HEK293 (cell line): ENCODE results near the gene MCTP1.

Experiments
- CTCF ChIA-PET: fragments of 350-600 bp; formaldehyde crosslinking; extraction: SDS; loops from one replicate; lab custom pipeline; 2021; ENCODE audit warnings: antibody characterized with exemption; lab: Yijun Ruan, JAX
- POLR2A ChIA-PET: fragments of 300-600 bp; formaldehyde crosslinking; extraction: SDS; loops from one replicate; lab custom pipeline; 2020; ENCODE audit warnings: antibody characterized with exemption, inconsistent platforms; lab: Yijun Ruan, JAX
- H3K27ac ChIP-seq: fragments of 200-500 bp; sonication (Bioruptor generic); 2 replicates; pipeline ENCODE4 v1.5.1; 2014; ENCODE audit warnings: low read depth, low read length, control low read depth, inconsistent platforms; ENCODE audit errors: extremely low read depth
- H3K36me3 ChIP-seq, 2 experiments: fragments of 200-500 bp in 1 of 2; sonication (Bioruptor generic) in 1 of 2; 1 replicate in 1 of 2; 2 replicates in 1 of 2; pipeline ENCODE4 v1.5.1; 2014 to 2017; ENCODE audit warnings: inconsistent platforms in 2 of 2, low read length in 2 of 2; ENCODE audit not compliant: control insufficient read depth in 2 of 2, insufficient read depth in 1 of 2
- H3K4me1 ChIP-seq: fragments of 200-500 bp; sonication (Bioruptor generic); 2 replicates; pipeline ENCODE4 v1.5.1; 2014; ENCODE audit warnings: mild to moderate bottlenecking, low read length, inconsistent platforms; ENCODE audit not compliant: control insufficient read depth, insufficient read depth
- H3K4me3 ChIP-seq: 2 replicates; pipeline ENCODE4 v1.5.1; 2011; ENCODE audit warnings: low read depth, mild to moderate bottlenecking, control low read depth, low read length, moderate library complexity
- H3K9me3 ChIP-seq: fragments of 200-500 bp; sonication (Bioruptor generic); 2 replicates; pipeline ENCODE4 v1.5.1; 2014; ENCODE audit warnings: low read depth, low read length, inconsistent platforms; ENCODE audit not compliant: control insufficient read depth, insufficient read depth
- KLF10 ChIP-seq: fragments of 450-650 bp; IDR thresholded peaks from 2 replicates; pipeline ENCODE4 v1.5.1; 2018; ENCODE audit warnings: missing biosample characterization, mild to moderate bottlenecking, missing genetic modification characterization
- KLF16 ChIP-seq: fragments of 450-650 bp; formaldehyde crosslinking; IDR thresholded peaks from 2 replicates; pipeline ENCODE4 v1.5.1; 2017; ENCODE audit warnings: missing biosample characterization, missing genetic modification characterization
- PRDM1 ChIP-seq: fragments of 450-650 bp; formaldehyde crosslinking; IDR thresholded peaks from 2 replicates; pipeline ENCODE4; 2016; ENCODE audit warnings: missing biosample characterization, missing genetic modification characterization
- SCRT2 ChIP-seq: fragments of 450-650 bp; formaldehyde crosslinking; IDR thresholded peaks from 2 replicates; pipeline ENCODE4 v1.5.1; 2016; ENCODE audit warnings: missing biosample characterization, missing genetic modification characterization
- SP2 ChIP-seq: fragments of 450-650 bp; formaldehyde crosslinking; IDR thresholded peaks from 2 replicates; pipeline ENCODE4 v1.5.1; 2016; ENCODE audit warnings: missing biosample characterization, missing genetic modification characterization
- ZBTB21 ChIP-seq: fragments of 450-650 bp; formaldehyde crosslinking; IDR thresholded peaks from 2 replicates; pipeline ENCODE4 v1.5.1; 2017; ENCODE audit warnings: missing biosample characterization, missing genetic modification characterization
- ZNF138 ChIP-seq: fragments of 450-650 bp; formaldehyde crosslinking; IDR thresholded peaks from 2 replicates; pipeline ENCODE4 v1.5.1; 2016; ENCODE audit warnings: missing biosample characterization, missing genetic modification characterization, borderline replicate concordance
- ZNF239 ChIP-seq: fragments of 450-650 bp; formaldehyde crosslinking; IDR thresholded peaks from 2 replicates; pipeline ENCODE4 v1.5.1; 2016; ENCODE audit warnings: missing biosample characterization, missing genetic modification characterization
- ZNF426 ChIP-seq: fragments of 450-650 bp; formaldehyde crosslinking; IDR thresholded peaks from 2 replicates; pipeline ENCODE4 v1.5.1; 2017; ENCODE audit warnings: missing biosample characterization, missing genetic modification characterization, mild to moderate bottlenecking, inconsistent platforms, moderate library complexity
- ZNF473 ChIP-seq: fragments of 450-650 bp; formaldehyde crosslinking; IDR thresholded peaks from 2 replicates; pipeline ENCODE4 v1.5.1; 2017; ENCODE audit warnings: missing biosample characterization, missing genetic modification characterization
- ZNF629 ChIP-seq: fragments of 450-650 bp; formaldehyde crosslinking; IDR thresholded peaks from 2 replicates; pipeline ENCODE4 v1.5.1; 2017; ENCODE audit warnings: missing biosample characterization, missing genetic modification characterization
- ZNF76 ChIP-seq: fragments of 450-650 bp; formaldehyde crosslinking; IDR thresholded peaks from 2 replicates; pipeline ENCODE4; 2016; ENCODE audit warnings: low read depth, missing biosample characterization, missing genetic modification characterization, borderline replicate concordance
- ZNF777 ChIP-seq: fragments of 450-650 bp; formaldehyde crosslinking; IDR thresholded peaks from 2 replicates; pipeline ENCODE4 v1.5.1; 2017; ENCODE audit warnings: missing biosample characterization, missing genetic modification characterization, borderline replicate concordance
- ZNF791 ChIP-seq: fragments of 450-650 bp; formaldehyde crosslinking; IDR thresholded peaks from 2 replicates; pipeline ENCODE4 v1.5.1; 2016; ENCODE audit warnings: missing biosample characterization, missing genetic modification characterization
- TF ChIP-seq, protein P1 (sequence below): fragments of 450-650 bp; formaldehyde crosslinking; IDR thresholded peaks from 2 replicates; pipeline ENCODE4; 2016; ENCODE audit warnings: missing biosample characterization, missing genetic modification characterization
- TF ChIP-seq, protein P2 (sequence below): fragments of 450-650 bp; formaldehyde crosslinking; IDR thresholded peaks from 2 replicates; pipeline ENCODE4 v1.5.1; 2016; ENCODE audit warnings: missing biosample characterization, missing genetic modification characterization
- TF ChIP-seq, protein P3 (sequence below): fragments of 450-650 bp; formaldehyde crosslinking; IDR thresholded peaks from 2 replicates; pipeline ENCODE4 v1.5.1; 2016; ENCODE audit warnings: missing biosample characterization, missing genetic modification characterization
- TF ChIP-seq, protein P4 (sequence below): fragments of 450-650 bp; formaldehyde crosslinking; IDR thresholded peaks from 2 replicates; pipeline ENCODE4 v1.5.1; 2016; ENCODE audit warnings: missing biosample characterization, missing genetic modification characterization
- TF ChIP-seq, protein P5 (sequence below): fragments of 450-650 bp; formaldehyde crosslinking; IDR thresholded peaks from 2 replicates; pipeline ENCODE4 v1.5.1; 2017; ENCODE audit warnings: missing biosample characterization, missing genetic modification characterization

Gene MCTP1

DNA sequence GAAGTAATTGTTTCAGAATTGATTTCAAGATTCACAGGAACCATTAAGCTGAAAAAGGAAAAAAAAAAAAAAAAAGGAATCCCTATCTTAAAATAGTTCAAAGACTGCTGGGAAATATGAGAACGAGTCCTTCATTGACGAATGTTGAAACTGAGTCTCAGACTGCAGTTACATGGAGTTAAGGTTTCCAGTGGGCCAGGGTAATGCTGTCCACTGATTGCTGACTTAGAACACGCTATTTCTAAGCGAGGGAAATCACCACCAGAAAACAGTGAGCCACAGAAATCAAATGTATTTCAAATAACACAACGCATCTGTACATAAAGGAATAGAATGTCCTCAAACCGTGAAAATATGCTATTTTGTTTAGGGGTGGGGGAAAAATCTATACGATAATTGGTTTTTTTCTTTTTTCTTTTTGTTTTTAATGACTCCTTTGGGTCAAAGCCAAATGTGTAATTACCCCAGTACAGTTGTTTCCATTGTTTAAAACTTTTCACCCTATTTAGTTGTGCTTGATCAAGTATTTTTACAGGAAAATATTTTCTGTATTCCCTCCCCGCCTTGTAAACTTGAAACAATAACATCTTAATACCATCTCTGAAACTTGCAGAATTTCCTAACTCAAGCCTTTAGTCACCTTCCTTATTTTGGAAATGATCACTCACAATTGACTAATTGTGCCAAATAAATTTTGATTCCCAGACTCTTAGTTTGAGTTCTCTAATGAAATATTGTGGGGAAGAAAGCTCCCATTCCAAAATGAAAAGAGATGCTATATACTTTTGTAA, 208.3 kb downstream of the MCTP1 start:
- H3K36me3 ChIP-seq: no peaks in the 10 kb centered on the region
- no peaks in the 10 kb centered on the region for H3K4me1 ChIP-seq
- ChIA-PET POLR2A (no interaction called here), CTCF (interaction anchor here (0.6 to 0.7 kb wide), 4 partner anchors 31 to 1406 kb away, joined by 3 to 4 read pairs (median 3); no protein-coding TSS in a partner anchor)
- no peaks in the 10 kb centered on the region for H3K9me3 ChIP-seq
- TF ChIP-seq, protein P1, sequence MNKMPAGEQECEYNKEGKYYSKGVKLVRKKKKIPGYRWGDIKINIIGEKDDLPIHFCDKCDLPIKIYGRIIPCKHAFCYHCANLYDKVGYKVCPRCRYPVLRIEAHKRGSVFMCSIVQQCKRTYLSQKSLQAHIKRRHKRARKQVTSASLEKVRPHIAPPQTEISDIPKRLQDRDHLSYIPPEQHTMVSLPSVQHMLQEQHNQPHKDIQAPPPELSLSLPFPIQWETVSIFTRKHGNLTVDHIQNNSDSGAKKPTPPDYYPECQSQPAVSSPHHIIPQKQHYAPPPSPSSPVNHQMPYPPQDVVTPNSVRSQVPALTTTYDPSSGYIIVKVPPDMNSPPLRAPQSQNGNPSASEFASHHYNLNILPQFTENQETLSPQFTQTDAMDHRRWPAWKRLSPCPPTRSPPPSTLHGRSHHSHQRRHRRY: no peak
- TF ChIP-seq, protein P2, sequence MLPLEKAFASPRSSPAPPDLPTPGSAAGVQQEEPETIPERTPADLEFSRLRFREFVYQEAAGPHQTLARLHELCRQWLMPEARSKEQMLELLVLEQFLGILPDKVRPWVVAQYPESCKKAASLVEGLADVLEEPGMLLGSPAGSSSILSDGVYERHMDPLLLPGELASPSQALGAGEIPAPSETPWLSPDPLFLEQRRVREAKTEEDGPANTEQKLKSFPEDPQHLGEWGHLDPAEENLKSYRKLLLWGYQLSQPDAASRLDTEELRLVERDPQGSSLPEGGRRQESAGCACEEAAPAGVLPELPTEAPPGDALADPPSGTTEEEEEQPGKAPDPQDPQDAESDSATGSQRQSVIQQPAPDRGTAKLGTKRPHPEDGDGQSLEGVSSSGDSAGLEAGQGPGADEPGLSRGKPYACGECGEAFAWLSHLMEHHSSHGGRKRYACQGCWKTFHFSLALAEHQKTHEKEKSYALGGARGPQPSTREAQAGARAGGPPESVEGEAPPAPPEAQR (tag by site-specific recombination): no peak
- TF ChIP-seq, protein P3, sequence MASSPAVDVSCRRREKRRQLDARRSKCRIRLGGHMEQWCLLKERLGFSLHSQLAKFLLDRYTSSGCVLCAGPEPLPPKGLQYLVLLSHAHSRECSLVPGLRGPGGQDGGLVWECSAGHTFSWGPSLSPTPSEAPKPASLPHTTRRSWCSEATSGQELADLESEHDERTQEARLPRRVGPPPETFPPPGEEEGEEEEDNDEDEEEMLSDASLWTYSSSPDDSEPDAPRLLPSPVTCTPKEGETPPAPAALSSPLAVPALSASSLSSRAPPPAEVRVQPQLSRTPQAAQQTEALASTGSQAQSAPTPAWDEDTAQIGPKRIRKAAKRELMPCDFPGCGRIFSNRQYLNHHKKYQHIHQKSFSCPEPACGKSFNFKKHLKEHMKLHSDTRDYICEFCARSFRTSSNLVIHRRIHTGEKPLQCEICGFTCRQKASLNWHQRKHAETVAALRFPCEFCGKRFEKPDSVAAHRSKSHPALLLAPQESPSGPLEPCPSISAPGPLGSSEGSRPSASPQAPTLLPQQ (tag by site-specific recombination): no peak
- TF ChIP-seq ZNF629 (no peak), ZNF426 (tag by site-specific recombination) (no peak), SCRT2 (tag by site-specific recombination) (no peak), ZNF777 (tag by site-specific recombination) (no peak), KLF16 (no peak), ZBTB21 (tag by site-specific recombination) (no peak), PRDM1 (tag by site-specific recombination) (no peak), SP2 (tag by site-specific recombination) (no peak), ZNF76 (tag by site-specific recombination) (no peak)
- TF ChIP-seq, protein P4, sequence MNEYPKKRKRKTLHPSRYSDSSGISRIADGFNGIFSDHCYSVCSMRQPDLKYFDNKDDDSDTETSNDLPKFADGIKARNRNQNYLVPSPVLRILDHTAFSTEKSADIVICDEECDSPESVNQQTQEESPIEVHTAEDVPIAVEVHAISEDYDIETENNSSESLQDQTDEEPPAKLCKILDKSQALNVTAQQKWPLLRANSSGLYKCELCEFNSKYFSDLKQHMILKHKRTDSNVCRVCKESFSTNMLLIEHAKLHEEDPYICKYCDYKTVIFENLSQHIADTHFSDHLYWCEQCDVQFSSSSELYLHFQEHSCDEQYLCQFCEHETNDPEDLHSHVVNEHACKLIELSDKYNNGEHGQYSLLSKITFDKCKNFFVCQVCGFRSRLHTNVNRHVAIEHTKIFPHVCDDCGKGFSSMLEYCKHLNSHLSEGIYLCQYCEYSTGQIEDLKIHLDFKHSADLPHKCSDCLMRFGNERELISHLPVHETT (tag by site-specific recombination): no peak
- H3K27ac ChIP-seq: no peak overlapping the region
- no peak overlapping the region for H3K4me3 ChIP-seq

DNA sequence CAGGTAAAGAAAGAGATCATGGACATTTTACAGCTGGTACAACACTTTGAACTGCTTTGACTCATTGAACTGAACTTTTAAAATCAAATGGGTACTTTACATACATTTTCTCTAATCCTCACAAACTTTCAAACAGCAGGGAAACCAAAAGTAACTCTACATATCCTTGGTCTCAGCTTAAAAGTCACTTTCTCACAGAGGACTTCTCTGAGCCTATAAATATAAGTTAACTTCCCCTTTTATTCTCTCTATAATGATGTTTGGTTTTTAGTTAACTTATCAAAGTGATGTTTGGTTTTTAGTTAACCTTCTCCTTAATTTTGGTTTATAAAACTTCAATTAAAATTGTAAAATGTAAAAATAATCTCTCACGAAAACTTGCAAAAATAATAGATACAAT, 209.8 kb downstream of the MCTP1 start:
- TF ChIP-seq ZNF239 (no peak), KLF10 (tag by site-specific recombination) (no peak), ZNF473 (tag by site-specific recombination) (no peak), ZNF426 (tag by site-specific recombination) (no peak), ZNF791 (tag by site-specific recombination) (no peak), ZNF138 (no peak)
- TF ChIP-seq, protein P5, sequence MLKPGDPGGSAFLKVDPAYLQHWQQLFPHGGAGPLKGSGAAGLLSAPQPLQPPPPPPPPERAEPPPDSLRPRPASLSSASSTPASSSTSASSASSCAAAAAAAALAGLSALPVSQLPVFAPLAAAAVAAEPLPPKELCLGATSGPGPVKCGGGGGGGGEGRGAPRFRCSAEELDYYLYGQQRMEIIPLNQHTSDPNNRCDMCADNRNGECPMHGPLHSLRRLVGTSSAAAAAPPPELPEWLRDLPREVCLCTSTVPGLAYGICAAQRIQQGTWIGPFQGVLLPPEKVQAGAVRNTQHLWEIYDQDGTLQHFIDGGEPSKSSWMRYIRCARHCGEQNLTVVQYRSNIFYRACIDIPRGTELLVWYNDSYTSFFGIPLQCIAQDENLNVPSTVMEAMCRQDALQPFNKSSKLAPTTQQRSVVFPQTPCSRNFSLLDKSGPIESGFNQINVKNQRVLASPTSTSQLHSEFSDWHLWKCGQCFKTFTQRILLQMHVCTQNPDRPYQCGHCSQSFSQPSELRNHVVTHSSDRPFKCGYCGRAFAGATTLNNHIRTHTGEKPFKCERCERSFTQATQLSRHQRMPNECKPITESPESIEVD (tag by site-specific recombination): no peak
- Histone ChIP-seq H3K9me3 (no peaks in the 10 kb centered on the region), H3K4me1 (no peaks in the 10 kb centered on the region), H3K27ac (no peak overlapping the region), H3K4me3 (no peak overlapping the region), H3K36me3 (no peaks in the 10 kb centered on the region)
- ChIA-PET POLR2A (no interaction called here), CTCF (interaction anchor here (0.6 kb wide), 1 partner anchor 17 kb away, joined by 3 read pairs; no protein-coding TSS in a partner anchor)
